Astrocyte of the spinal cord (primary cell): ENCODE measurements around the gene CADM2.

ENCODE experiments used
- DNase-seq: peaks from one replicate; pipeline ENCODE4 v3.0.0; 2011; ENCODE audit warnings: low read depth, low spot score
- H3K4me3 ChIP-seq: 2 replicates; pipeline ENCODE4 v1.5.1; 2011; ENCODE audit warnings: low read depth, mild to moderate bottlenecking, low read length, moderate library complexity
- CTCF ChIP-seq: IDR thresholded peaks from 2 replicates; pipeline ENCODE4 v1.5.1; 2012; ENCODE audit warnings: low read depth, mild to moderate bottlenecking, low read length, inconsistent platforms
- in situ Hi-C: cut with HindIII; loops from 2 replicates; pipeline ENCODE4 v1.10.0; 2017; ENCODE audit warnings: low sequenced_read_pairs

The CADM2 gene

GRCh38 chr3:85594676-85595075 is 635.9 kb downstream of the CADM2 start:
- DNase-seq, result no peak
- no peak overlapping the region for H3K4me3 ChIP-seq
- TF ChIP-seq CTCF, result no peak
- in situ Hi-C loops, result no loop called here

GRCh38 chr3:85603378-85603777 is 644.6 kb downstream of the CADM2 start:
- TF ChIP-seq CTCF, result no peak
- no peak for DNase-seq
- in situ Hi-C loops, result no loop called here
- no peak overlapping the region for H3K4me3 ChIP-seq

GRCh38 chr3:85604641-85605040 is 645.9 kb downstream of the CADM2 start:
- in situ Hi-C loops, result no loop called here
- DNase-seq, result no peak
- H3K4me3 ChIP-seq, result no peak overlapping the region
- no peak for TF ChIP-seq CTCF

GRCh38 chr3:85605066-85605465 is 646.3 kb downstream of the CADM2 start:
- in situ Hi-C loops, result no loop called here
- TF ChIP-seq CTCF, result no peak
- no peak for DNase-seq
- no peak overlapping the region for H3K4me3 ChIP-seq

GRCh38 chr3:85626662-85627061 is 667.9 kb downstream of the CADM2 start:
- no peak for TF ChIP-seq CTCF
- in situ Hi-C loops, result no loop called here
- H3K4me3 ChIP-seq, result no peak overlapping the region
- DNase-seq, result no peak

- no peak for DNase-seq
- in situ Hi-C loops, result no loop called here
- H3K4me3 ChIP-seq, result no peak overlapping the region
- TF ChIP-seq CTCF, result no peak
Observed at GRCh38 chr3:85627932-85628331, 669.1 kb downstream of the CADM2 start.

GRCh38 chr3:85631070-85631469 is 672.3 kb downstream of the CADM2 start:
- DNase-seq, result peak; percentile 4
- H3K4me3 ChIP-seq, result no peak overlapping the region
- in situ Hi-C loops, result no loop called here
- no peak for TF ChIP-seq CTCF
